Lower lobe of right lung (tissue), 2 donors: Measurements from ENCODE around the gene PATJ. TPM values are rescaled to one million over a fixed set of nuclear protein-coding genes. Genes with fewer than 3 reads are reported as not detected.
"Not testable (repeated sequence)": the region's sequence is repeated elsewhere in the genome, so short reads cannot be mapped to it uniquely, and the experiment has no call there.

Experiments used
- ATAC-seq, 2 donors: fragments of 200-7000 bp; cut with Tn5 transposase; one replicate each; pipeline ENCODE4 v1.9.1; 2020 to 2022; ENCODE audit warnings: mild to moderate bottlenecking in 2 of 2, moderate library complexity in 2 of 2
- DNase-seq: peaks from one replicate; pipeline ENCODE4 v3.0.0-alpha.2; 2020
- H3K27ac ChIP-seq: fragments of 200-600 bp; one replicate; pipeline ENCODE4 v1.8.0; 2022
- H3K27me3 ChIP-seq: fragments of 200-600 bp; one replicate; pipeline ENCODE4 v1.8.0; 2022; ENCODE audit warnings: low read depth
- H3K36me3 ChIP-seq: fragments of 200-600 bp; one replicate; pipeline ENCODE4 v1.8.0; 2022; ENCODE audit warnings: mild to moderate bottlenecking
- H3K4me1 ChIP-seq: fragments of 200-600 bp; one replicate; pipeline ENCODE4 v1.8.0; 2022
- H3K4me3 ChIP-seq: fragments of 200-600 bp; one replicate; pipeline ENCODE4 v1.8.0; 2022; ENCODE audit warnings: mild to moderate bottlenecking
- H3K9me3 ChIP-seq: fragments of 200-600 bp; one replicate; pipeline ENCODE4 v1.8.0; 2022
- intact Hi-C: fragments of 100-400 bp; cut with DNase I; formaldehyde crosslinking; loops from one replicate; pipeline ENCODE4 v1.11.0; 2022
- total RNA-seq: library from RNA; stranded (reverse); fragmentation: NEBNext Ultra II Directional; extraction: Animal tissue kit (Norgen Biotek cat#: 25700); gene quantifications from one replicate; pipeline ENCODE4 v1.2.1, GENCODE V29; 2021
- TF ChIP-seq, protein P1 (sequence below): fragments of 200-600 bp; IDR thresholded peaks from one replicate; pipeline ENCODE4 v1.8.0; 2022; ENCODE audit warnings: antibody characterized with exemption, mild to moderate bottlenecking
- donor health status: DM: no; HTN: yes; CAD: no; lungs with severe emphysema.

Gene PATJ
- total RNA-seq, 1 donor from 2014 or later = 63.9 TPM

DNA sequence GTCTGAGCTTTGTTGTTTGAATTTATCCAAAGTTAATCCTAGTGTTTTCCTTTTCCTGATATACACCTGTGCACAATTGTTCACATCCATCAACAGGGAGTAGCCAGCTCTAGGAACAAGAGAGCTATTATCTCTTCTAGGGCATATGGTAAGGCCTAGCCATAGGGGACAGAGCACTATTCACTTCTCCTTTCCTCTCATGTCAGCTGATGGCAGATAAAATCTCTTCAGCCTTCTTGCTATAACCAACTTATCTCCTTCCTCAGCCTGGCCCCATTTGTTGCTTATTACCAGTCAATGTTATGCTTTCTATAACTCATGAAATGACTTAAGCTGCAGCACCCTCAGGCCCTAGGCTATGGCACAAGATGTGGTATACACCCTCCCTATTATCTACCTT is 38.9 kb downstream of the PATJ start:
- DNase-seq (no peak), ATAC-seq (peak in 1 of 2 donors; percentile 42)
- Histone ChIP-seq H3K36me3 (peaks cover 4% of the 10 kb centered on the region), H3K27ac (no peak overlapping the region), H3K4me3 (no peak overlapping the region), H3K4me1 (no peaks in the 10 kb centered on the region), H3K27me3 (no peaks in the 10 kb centered on the region), H3K9me3 (no peaks in the 10 kb centered on the region)
- intact Hi-C loops = no loop called here
- TF ChIP-seq, protein P1, sequence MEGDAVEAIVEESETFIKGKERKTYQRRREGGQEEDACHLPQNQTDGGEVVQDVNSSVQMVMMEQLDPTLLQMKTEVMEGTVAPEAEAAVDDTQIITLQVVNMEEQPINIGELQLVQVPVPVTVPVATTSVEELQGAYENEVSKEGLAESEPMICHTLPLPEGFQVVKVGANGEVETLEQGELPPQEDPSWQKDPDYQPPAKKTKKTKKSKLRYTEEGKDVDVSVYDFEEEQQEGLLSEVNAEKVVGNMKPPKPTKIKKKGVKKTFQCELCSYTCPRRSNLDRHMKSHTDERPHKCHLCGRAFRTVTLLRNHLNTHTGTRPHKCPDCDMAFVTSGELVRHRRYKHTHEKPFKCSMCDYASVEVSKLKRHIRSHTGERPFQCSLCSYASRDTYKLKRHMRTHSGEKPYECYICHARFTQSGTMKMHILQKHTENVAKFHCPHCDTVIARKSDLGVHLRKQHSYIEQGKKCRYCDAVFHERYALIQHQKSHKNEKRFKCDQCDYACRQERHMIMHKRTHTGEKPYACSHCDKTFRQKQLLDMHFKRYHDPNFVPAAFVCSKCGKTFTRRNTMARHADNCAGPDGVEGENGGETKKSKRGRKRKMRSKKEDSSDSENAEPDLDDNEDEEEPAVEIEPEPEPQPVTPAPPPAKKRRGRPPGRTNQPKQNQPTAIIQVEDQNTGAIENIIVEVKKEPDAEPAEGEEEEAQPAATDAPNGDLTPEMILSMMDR = no peak

DNA sequence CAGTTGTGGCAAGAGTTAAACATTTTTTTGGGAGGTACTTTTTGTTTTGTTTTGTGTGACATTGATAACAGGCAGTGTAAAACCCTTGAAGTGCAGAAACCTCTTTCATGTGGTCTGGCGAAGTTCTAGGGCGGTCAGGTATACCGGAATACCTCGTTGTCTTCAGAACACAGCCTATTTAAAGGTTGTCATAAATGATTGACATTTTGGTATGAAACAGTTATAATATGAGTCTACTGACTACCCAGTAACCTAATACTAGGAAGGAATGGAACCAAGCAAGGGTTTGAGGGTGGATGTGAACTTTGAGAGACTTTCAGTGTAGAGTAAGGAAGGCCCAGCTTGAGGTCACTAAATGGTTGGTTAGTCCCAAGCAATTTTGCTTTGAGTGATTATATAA is 40.5 kb downstream of the PATJ start:
- DNase-seq (no peak), ATAC-seq (peak; percentile 76 to 83)
- Histone ChIP-seq H3K9me3 (no peaks in the 10 kb centered on the region), H3K36me3 (peaks cover 6% of the 10 kb centered on the region), H3K4me3 (no peak overlapping the region), H3K27me3 (no peaks in the 10 kb centered on the region), H3K4me1 (no peaks in the 10 kb centered on the region), H3K27ac (no peak overlapping the region)
- TF ChIP-seq, protein P1 = no peak
- intact Hi-C loops = no loop called here

DNA sequence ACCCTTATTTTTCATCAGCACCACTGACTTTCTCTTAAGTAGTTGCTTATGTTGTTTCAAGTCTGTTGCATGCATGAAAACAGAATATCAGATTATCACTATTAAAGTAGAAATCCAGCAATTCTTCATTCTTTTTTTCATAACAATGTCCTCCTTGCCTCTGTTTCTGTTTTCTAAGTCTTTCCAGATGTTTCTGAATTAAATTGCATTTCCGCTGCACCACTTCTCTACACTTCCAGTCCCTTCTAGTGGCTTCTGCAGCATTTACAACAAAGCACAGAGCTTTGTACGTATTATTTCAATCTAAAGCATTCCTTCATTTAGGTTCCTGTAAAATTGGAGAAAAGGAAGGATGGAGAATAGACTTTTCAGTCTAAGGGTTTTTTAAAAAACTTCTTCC is 42.4 kb downstream of the PATJ start:
- no peak for DNase-seq
- Histone ChIP-seq H3K4me1 (no peaks in the 10 kb centered on the region), H3K27ac (no peak overlapping the region), H3K9me3 (no peaks in the 10 kb centered on the region), H3K27me3 (no peaks in the 10 kb centered on the region), H3K36me3 (peaks cover 13% of the 10 kb centered on the region), H3K4me3 (no peak overlapping the region)
- TF ChIP-seq, protein P1 = no peak
- no peak for ATAC-seq
- intact Hi-C loops = no loop called here

DNA sequence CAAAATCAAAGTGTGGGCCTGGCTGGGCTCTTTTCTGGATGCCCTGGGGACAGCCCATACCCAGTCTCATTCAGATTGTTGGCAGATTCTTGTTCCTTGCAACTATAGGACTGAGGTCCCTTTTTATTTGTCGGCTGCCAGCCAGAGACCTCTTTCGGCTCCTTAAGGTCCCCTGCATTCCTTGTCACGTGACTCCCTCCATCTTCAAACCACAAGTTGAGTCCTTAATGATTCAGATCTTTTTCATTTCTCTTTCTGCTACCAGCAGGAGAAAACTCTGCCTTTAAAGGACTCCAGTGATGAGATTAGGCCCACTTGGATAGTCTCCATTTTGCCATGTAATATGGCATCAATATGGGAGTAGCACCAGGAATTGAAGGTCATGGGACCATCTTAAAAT is 48.6 kb downstream of the PATJ start:
- no peak for DNase-seq
- no peak for ATAC-seq
- peaks cover 17% of the 10 kb centered on the region for H3K36me3 ChIP-seq
- TF ChIP-seq, protein P1 = no peak
- H3K27ac ChIP-seq = no peak overlapping the region
- H3K27me3 ChIP-seq = no peaks in the 10 kb centered on the region
- H3K9me3 ChIP-seq = no peaks in the 10 kb centered on the region
- no peak overlapping the region for H3K4me3 ChIP-seq
- intact Hi-C loops = no loop called here
- no peaks in the 10 kb centered on the region for H3K4me1 ChIP-seq

DNA sequence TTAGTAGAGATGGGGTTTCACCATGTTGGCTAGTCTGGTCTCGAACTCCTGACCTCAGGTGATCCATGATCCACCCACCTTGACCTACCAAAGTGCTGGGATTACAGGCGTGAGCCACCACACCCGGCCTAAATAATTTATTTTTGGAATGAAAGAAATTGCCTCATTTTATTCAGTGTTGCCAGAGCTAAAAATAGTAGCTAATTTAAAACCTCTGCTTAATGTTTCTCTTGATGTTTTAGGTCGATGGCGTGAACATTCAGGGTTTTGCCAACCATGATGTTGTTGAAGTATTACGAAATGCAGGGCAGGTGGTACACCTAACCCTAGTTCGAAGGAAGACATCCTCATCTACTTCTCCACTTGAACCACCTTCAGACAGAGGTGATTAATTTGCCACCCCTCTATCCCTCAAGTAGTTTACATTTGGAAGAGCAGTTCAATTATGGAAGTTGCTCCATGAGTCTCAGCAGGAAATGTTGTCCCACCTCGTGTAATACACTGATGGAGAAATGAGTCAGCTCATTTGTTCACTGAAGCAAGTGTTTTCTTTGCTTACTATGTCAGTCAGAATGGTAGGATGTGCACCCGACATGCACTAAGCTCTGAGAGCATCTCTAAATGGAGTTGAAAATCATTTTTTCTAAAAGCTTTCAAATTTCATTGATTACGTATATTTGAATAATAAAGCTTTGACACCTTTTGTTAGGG is 54.9 kb downstream of the PATJ start:
- TF ChIP-seq, protein P1 = no peak

DNA sequence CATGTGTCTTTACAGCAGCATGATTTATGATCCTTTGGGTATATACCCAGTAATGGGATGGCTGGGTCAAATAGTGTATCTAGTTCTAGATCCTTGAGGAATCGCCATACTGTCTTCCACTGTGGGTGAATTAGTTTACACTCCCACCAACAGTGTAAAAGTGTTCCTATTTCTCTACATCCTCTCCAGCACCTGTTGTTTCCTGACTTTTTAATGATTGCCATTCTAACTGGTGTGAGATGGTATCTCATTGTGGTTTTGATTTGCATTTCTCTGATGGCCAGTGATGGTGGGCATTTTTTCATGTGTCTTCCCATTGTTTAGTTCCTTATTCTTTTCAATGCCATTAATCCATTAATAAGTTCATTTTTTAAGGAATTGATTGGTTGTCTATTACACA is 58.8 kb downstream of the PATJ start:
- H3K36me3 ChIP-seq = peaks cover 41% of the 10 kb centered on the region
- H3K9me3 ChIP-seq, H3K27ac ChIP-seq, ATAC-seq, H3K4me1 ChIP-seq, DNase-seq, H3K27me3 ChIP-seq, intact Hi-C loops, H3K4me3 ChIP-seq: not testable (repeated sequence)

More for the DNA sequence above, 54.9 kb downstream of the PATJ start:
- intact Hi-C loops = no loop called here
- DNase-seq = no peak
- H3K9me3 ChIP-seq = no peaks in the 10 kb centered on the region
- H3K27ac ChIP-seq = no peak overlapping the region
- H3K27me3 ChIP-seq = no peaks in the 10 kb centered on the region
- H3K4me3 ChIP-seq = no peak overlapping the region
- peaks cover 30% of the 10 kb centered on the region for H3K36me3 ChIP-seq
- no peaks in the 10 kb centered on the region for H3K4me1 ChIP-seq
- ATAC-seq = no peak
